Stomach (tissue), 4 donors: ENCODE data around the gene AK9.

ENCODE experiments used
- POLR2A ChIP-seq, 4 donors: fragments of 450-650 bp; IDR thresholded peaks; one replicate each; pipeline ENCODE4 v1.6.1; 2016; ENCODE audit warnings: antibody characterized with exemption in 4 of 4, control low read depth in 2 of 4, mild to moderate bottlenecking in 1 of 4, moderate library complexity in 1 of 4
- TF ChIP-seq, protein P1 (sequence below), 7 experiments: fragments of 450-650 bp in 4 of 7; fragments of 200-600 bp in 3 of 7; sonication (generic) in 3 of 7; IDR thresholded peaks; one replicate each; pipeline ENCODE4 v1.5.1; 2016 to 2019; ENCODE audit warnings: antibody characterized with exemption in 7 of 7, control low read depth in 2 of 7, mild to moderate bottlenecking in 1 of 7

DNA sequence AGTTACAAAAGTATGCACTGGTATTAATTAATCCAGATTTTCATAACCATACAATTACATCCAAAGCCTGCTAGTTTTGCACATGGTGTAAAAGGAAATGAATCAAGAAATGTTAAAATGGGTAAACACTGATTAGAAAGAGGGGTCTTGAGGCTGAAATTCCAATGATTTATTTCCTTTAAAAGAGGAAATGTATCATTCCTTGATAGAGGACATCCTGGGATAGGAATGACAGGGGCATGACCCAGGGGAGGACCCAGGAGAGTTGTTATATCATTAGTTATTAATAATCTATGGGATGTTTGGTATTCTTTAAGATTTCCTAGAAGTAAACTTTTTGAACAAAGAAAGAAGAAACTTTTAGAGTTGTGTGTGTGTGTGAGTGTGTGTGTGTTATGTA, 18.2 kb downstream of the AK9 start:
- TF ChIP-seq, protein P1, sequence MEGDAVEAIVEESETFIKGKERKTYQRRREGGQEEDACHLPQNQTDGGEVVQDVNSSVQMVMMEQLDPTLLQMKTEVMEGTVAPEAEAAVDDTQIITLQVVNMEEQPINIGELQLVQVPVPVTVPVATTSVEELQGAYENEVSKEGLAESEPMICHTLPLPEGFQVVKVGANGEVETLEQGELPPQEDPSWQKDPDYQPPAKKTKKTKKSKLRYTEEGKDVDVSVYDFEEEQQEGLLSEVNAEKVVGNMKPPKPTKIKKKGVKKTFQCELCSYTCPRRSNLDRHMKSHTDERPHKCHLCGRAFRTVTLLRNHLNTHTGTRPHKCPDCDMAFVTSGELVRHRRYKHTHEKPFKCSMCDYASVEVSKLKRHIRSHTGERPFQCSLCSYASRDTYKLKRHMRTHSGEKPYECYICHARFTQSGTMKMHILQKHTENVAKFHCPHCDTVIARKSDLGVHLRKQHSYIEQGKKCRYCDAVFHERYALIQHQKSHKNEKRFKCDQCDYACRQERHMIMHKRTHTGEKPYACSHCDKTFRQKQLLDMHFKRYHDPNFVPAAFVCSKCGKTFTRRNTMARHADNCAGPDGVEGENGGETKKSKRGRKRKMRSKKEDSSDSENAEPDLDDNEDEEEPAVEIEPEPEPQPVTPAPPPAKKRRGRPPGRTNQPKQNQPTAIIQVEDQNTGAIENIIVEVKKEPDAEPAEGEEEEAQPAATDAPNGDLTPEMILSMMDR (IDR thresholded peaks at IDR 0.05): no peak
- TF ChIP-seq POLR2A (IDR thresholded peaks at IDR 0.05): no peak
